ENCODE data around the gene KLHL22.

The KLHL22 gene

GRCh38 chr22:20442485-20443284 lies 52.9 kb downstream of the KLHL22 start:
- no peak for DNase-seq

- no peak for DNase-seq
Measured at GRCh38 chr22:20441631-20442484, 53.7 kb downstream of the KLHL22 start.

GRCh38 chr22:20440637-20441591 lies 54.7 kb downstream of the KLHL22 start:
- no peak for DNase-seq

- DNase-seq = no peak
Measured at GRCh38 chr22:20439928-20440575, 55.5 kb downstream of the KLHL22 start.

- no peak for DNase-seq
Measured at GRCh38 chr22:20439556-20439927, 56.1 kb downstream of the KLHL22 start.

- no peak for DNase-seq
Measured at GRCh38 chr22:20438678-20439492, 56.7 kb downstream of the KLHL22 start.

- DNase-seq = no peak
Measured at GRCh38 chr22:20438427-20438677, 57.2 kb downstream of the KLHL22 start.

- DNase-seq = no peak
Measured at GRCh38 chr22:20437613-20438426, 57.8 kb downstream of the KLHL22 start, which contains the start of gene SCARF2. Gene SCARF2, minus strand, starts transcription at chr22:20437825. Its CDS starts 71 bp downstream, at chr22:20437754.

- no peak for DNase-seq
Measured at GRCh38 chr22:20436768-20437612, 58.6 kb downstream of the KLHL22 start.

- DNase-seq = no peak
Measured at GRCh38 chr22:20436307-20436767, 59.3 kb downstream of the KLHL22 start.

- DNase-seq = no peak
Measured at GRCh38 chr22:20435436-20436306, 59.9 kb downstream of the KLHL22 start.

- no peak for DNase-seq
Measured at GRCh38 chr22:20434773-20435172, 60.8 kb downstream of the KLHL22 start.

GRCh38 chr22:20434264-20434751 lies 61.3 kb downstream of the KLHL22 start:
- DNase-seq = no peak

GRCh38 chr22:20433686-20434241 lies 61.8 kb downstream of the KLHL22 start:
- DNase-seq = no peak

- DNase-seq = no peak
Measured at GRCh38 chr22:20433191-20433590, 62.4 kb downstream of the KLHL22 start.

- DNase-seq = no peak
Measured at GRCh38 chr22:20432244-20432686, 63.3 kb downstream of the KLHL22 start.

GRCh38 chr22:20431511-20432192 lies 63.9 kb downstream of the KLHL22 start:
- DNase-seq = no peak
